Endothelial cell of umbilical vein (primary cell): ENCODE measurements around the gene KANSL1. TPM values are rescaled to one million over a fixed set of nuclear protein-coding genes. Genes with fewer than 3 reads are reported as not detected.
"Not testable (repeated sequence)": the region's sequence is repeated elsewhere in the genome, so short reads cannot be mapped to it uniquely, and the experiment has no call there.

Source experiments
- BruUV-seq: library from RNA; stranded (reverse); fragments of 400-500 nt; replicated peaks from 2 replicates; lab custom pipeline; 2021; lab: Mats Ljungman, UMichigan
- CTCF ChIA-PET: fragments of 300-600, 350-600 bp; sonication (Branson Sonifier 250); formaldehyde crosslinking; loops from one replicate; lab custom pipeline; 2021; ENCODE audit warnings: antibody characterized with exemption, inconsistent platforms; lab: Charles Lee
- POLR2A ChIA-PET: fragments of 300-600, 350-600 bp; sonication (Branson Sonifier 250); formaldehyde crosslinking; loops from one replicate; lab custom pipeline; 2021; ENCODE audit warnings: antibody characterized with exemption, inconsistent platforms; lab: Charles Lee
- DNase-seq: peaks from one replicate; pipeline ENCODE4 v3.0.0-alpha.2; 2011; ENCODE audit warnings: low read depth, low spot score
- FAIRE-seq: peaks from 2 replicates; lab custom pipeline; 2011; peaks lifted over from hg19 to GRCh38; lab: Jason Lieb, UNC
- H2AFZ ChIP-seq: 2 replicates; pipeline ENCODE4 v1.6.0; 2012; ENCODE audit warnings: low read depth, low read length, control low read depth, inconsistent platforms
- H3K27ac ChIP-seq: 2 replicates; pipeline ENCODE4 v1.5.1; 2011; ENCODE audit warnings: low read depth, mild to moderate bottlenecking, control low read depth, low read length, moderate library complexity; ENCODE audit not compliant: insufficient read depth
- H3K27me3 ChIP-seq, 2 experiments: 2 replicates each; pipeline versions ENCODE4 v1.6.0 to v1.6.1; 2011; ENCODE audit warnings: low read length in 2 of 2, mixed read lengths in 1 of 2; ENCODE audit not compliant: control insufficient read depth in 2 of 2, insufficient read depth in 2 of 2
- H3K36me3 ChIP-seq, 2 experiments: 2 replicates in 1 of 2; 3 replicates in 1 of 2; pipeline ENCODE4 v1.5.1; 2011; ENCODE audit warnings: low read length in 2 of 2, mild to moderate bottlenecking in 1 of 2, moderate library complexity in 1 of 2; ENCODE audit not compliant: control insufficient read depth in 2 of 2, insufficient read depth in 2 of 2; ENCODE audit errors: extremely low read depth in 1 of 2
- H3K4me1 ChIP-seq: 3 replicates; pipeline ENCODE4 v1.5.1; 2011; ENCODE audit warnings: mild to moderate bottlenecking, low read length; ENCODE audit not compliant: control insufficient read depth, insufficient read depth; ENCODE audit errors: extremely low read depth
- H3K4me2 ChIP-seq: 2 replicates; pipeline ENCODE4 v1.6.1; 2011; ENCODE audit warnings: low read length, control low read depth, mixed read lengths; ENCODE audit not compliant: insufficient read depth
- H3K4me3 ChIP-seq, 3 experiments: fragments of 200-600 bp in 1 of 3; sonication (generic), shearing (Covaris generic) in 1 of 3; replicated peaks in 1 of 3; 2 replicates each; pipeline ENCODE4 v1.5.1; 2011 to 2016; ENCODE audit warnings: control low read depth in 3 of 3, low read length in 3 of 3, mild to moderate bottlenecking in 2 of 3, inconsistent platforms in 1 of 3, low read depth in 1 of 3, moderate library complexity in 1 of 3; ENCODE audit not compliant: insufficient read depth in 1 of 3
- H3K79me2 ChIP-seq: 2 replicates; pipeline ENCODE4 v1.6.0; 2012; ENCODE audit warnings: low read length, inconsistent platforms; ENCODE audit not compliant: control insufficient read depth, insufficient read depth
- H3K9ac ChIP-seq: replicated peaks from 2 replicates; pipeline ENCODE3; 2011; ENCODE audit warnings: low read length, control low read depth; ENCODE audit not compliant: insufficient read depth; ENCODE audit errors: extremely low read depth
- H3K9me1 ChIP-seq: replicated peaks from 3 replicates; pipeline ENCODE4 v1.6.0; 2011; ENCODE audit warnings: mild to moderate bottlenecking, low read length; ENCODE audit not compliant: control insufficient read depth, insufficient read depth; ENCODE audit errors: extremely low read depth
- H3K9me3 ChIP-seq: replicated peaks from 2 replicates; pipeline ENCODE4 v1.5.1; 2012; ENCODE audit warnings: low read length, inconsistent platforms; ENCODE audit not compliant: control insufficient read depth, insufficient read depth
- H4K20me1 ChIP-seq: replicated peaks from 2 replicates; pipeline ENCODE3; 2011; ENCODE audit warnings: mild to moderate bottlenecking, low read length; ENCODE audit not compliant: control insufficient read depth, insufficient read depth; ENCODE audit errors: extremely low read depth
- EZH2 ChIP-seq: IDR thresholded peaks from 2 replicates; pipeline ENCODE4 v1.6.1; 2012; ENCODE audit warnings: borderline replicate concordance, low read depth, mild to moderate bottlenecking, moderate library complexity, low read length, inconsistent platforms; ENCODE audit not compliant: severe bottlenecking
- FOS ChIP-seq: IDR thresholded peaks from 2 replicates; pipeline ENCODE4 v1.6.1; 2011; ENCODE audit warnings: mild to moderate bottlenecking, low read length, moderate library complexity, borderline replicate concordance; ENCODE audit not compliant: insufficient read depth
- GATA2 ChIP-seq: IDR thresholded peaks from 2 replicates; pipeline ENCODE4 v1.7.0; 2011; ENCODE audit warnings: low read depth, mild to moderate bottlenecking, moderate library complexity, mixed read lengths, low read length; ENCODE audit not compliant: insufficient read length, insufficient read depth
- JUN ChIP-seq: IDR thresholded peaks from 2 replicates; pipeline ENCODE4 v1.6.1; 2011; ENCODE audit warnings: borderline replicate concordance, low read depth; ENCODE audit not compliant: insufficient read length, insufficient read depth
- MAX ChIP-seq: IDR thresholded peaks from 2 replicates; pipeline ENCODE4 v1.6.1; 2011; ENCODE audit not compliant: insufficient read depth, insufficient read length
- MYC ChIP-seq: IDR thresholded peaks from one replicate; pipeline ENCODE4 v1.6.1; 2011; ENCODE audit warnings: mild to moderate bottlenecking, low read depth, low read length
- POLR2A ChIP-seq: IDR thresholded peaks from 2 replicates; pipeline ENCODE4 v1.6.1; 2012; ENCODE audit warnings: low read depth, mild to moderate bottlenecking, control low read depth, low read length
- POLR2AphosphoS5 ChIP-seq: IDR thresholded peaks from 2 replicates; pipeline ENCODE4 v1.6.1; 2012; ENCODE audit warnings: low read depth, mild to moderate bottlenecking, control low read depth, low read length, moderate library complexity; ENCODE audit not compliant: insufficient read depth
- dilution Hi-C: fragments of 300-500 bp; cut with MboI; formaldehyde crosslinking; loops from one replicate; pipeline ENCODE4 v1.15.0; 2019; ENCODE audit warnings: low sequenced_read_pairs; ENCODE audit not compliant: extremely low pct_ligation_motif_present
- intact Hi-C: fragments of 100-400 bp; cut with micrococcal nuclease; formaldehyde crosslinking; loops from one replicate; pipeline ENCODE4 v1.10.0; 2022
- polyA plus RNA-seq, 4 experiments: library from polyadenylated mRNA; depleted of rRNA in 3 of 4; stranded (reverse) in 3 of 4; unstranded in 1 of 4; fragments of >200 nt; gene quantifications; 2 replicates each; pipeline versions ENCODE4 v1.2.1 to v1.2.3, GENCODE V29; 2011 to 2012; ENCODE audit warnings: missing spikeins in 1 of 4
- total RNA-seq: library from RNA; stranded (reverse); gene quantifications from 2 replicates; pipeline ENCODE4 v1.2.3, GENCODE V29; 2021
- TF ChIP-seq, protein P1 (sequence below), 2 donors: IDR thresholded peaks; 1 replicate in 1 of 2; 2 replicates in 1 of 2; pipeline ENCODE4 v1.5.1; 2011; ENCODE audit warnings: low read length in 2 of 2, mild to moderate bottlenecking in 2 of 2, moderate library complexity in 2 of 2, control low read depth in 1 of 2, inconsistent platforms in 1 of 2, low read depth in 1 of 2; ENCODE audit not compliant: insufficient read depth in 1 of 2; ENCODE audit errors: extremely low read depth in 1 of 2

Gene KANSL1
- total and polyA plus RNA-seq, 2 donors (not counting 3 experiments of a cell fraction or from before 2014, with no cell fraction given), result 29.1 to 74.0 TPM

DNA sequence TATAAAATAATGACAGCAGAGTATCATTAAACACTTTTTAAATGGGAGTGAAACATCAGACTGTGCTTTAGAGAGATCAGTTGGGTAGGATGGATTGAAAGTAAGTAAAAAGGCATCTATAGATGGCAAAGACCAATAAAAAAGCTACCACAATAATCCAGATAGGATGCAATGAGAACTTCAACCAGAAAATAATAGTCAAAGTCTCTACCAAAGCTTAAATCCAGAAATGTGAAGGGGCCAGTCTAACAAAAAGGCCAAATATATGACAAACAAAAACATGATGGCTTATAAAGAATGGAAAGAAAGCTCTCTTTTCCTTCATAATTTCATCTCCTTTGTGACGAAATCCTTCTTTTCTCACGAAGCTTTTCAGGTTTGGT, 12.3 kb downstream of the KANSL1 start:
- Histone ChIP-seq H4K20me1 (peaks cover 49% of the 10 kb centered on the region), H3K27me3 (no peaks in the 10 kb centered on the region), H3K4me2 (no peak overlapping the region), H3K79me2 (peaks cover 100% of the 10 kb centered on the region), H3K9ac (no peak overlapping the region), H3K4me1 (no peaks in the 10 kb centered on the region), H3K4me3 (no peak overlapping the region), H3K9me1 (no peaks in the 10 kb centered on the region), H3K36me3 (no peaks in the 10 kb centered on the region), H2AFZ (no peak overlapping the region), H3K27ac (no peak overlapping the region), H3K9me3 (no peaks in the 10 kb centered on the region)
- CTCF ChIA-PET, result interaction anchor here (1.0 to 1.7 kb wide), 4 partner anchors 9 to 137 kb away, joined by 3 to 11 read pairs (median 4); partner anchors contain the start of gene KANSL1
- FAIRE-seq, result no peak
- intact Hi-C loops, result no loop called here
- dilution Hi-C loops, result no loop called here
- DNase-seq, result no peak
- POLR2A ChIA-PET, result no interaction called here
- no TSS peak for BruUV-seq
- TF ChIP-seq FOS (no peak), GATA2 (no peak), POLR2AphosphoS5 (no peak), POLR2A (no peak), MAX (no peak), MYC (no peak), EZH2 (no peak), JUN (no peak)
- TF ChIP-seq, protein P1, sequence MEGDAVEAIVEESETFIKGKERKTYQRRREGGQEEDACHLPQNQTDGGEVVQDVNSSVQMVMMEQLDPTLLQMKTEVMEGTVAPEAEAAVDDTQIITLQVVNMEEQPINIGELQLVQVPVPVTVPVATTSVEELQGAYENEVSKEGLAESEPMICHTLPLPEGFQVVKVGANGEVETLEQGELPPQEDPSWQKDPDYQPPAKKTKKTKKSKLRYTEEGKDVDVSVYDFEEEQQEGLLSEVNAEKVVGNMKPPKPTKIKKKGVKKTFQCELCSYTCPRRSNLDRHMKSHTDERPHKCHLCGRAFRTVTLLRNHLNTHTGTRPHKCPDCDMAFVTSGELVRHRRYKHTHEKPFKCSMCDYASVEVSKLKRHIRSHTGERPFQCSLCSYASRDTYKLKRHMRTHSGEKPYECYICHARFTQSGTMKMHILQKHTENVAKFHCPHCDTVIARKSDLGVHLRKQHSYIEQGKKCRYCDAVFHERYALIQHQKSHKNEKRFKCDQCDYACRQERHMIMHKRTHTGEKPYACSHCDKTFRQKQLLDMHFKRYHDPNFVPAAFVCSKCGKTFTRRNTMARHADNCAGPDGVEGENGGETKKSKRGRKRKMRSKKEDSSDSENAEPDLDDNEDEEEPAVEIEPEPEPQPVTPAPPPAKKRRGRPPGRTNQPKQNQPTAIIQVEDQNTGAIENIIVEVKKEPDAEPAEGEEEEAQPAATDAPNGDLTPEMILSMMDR (IDR thresholded peaks at IDR 0.05; ENCODE audit: extremely low read depth in 1 of 2, insufficient read depth in 1 of 2, low read depth in 1 of 2, low read length in 2 of 2), result no peak

- BruUV-seq, H3K4me1 ChIP-seq, H3K9me3 ChIP-seq, POLR2A ChIA-PET, H3K36me3 ChIP-seq, FAIRE-seq, H2AFZ ChIP-seq, H3K27ac ChIP-seq, H3K4me3 ChIP-seq, H3K9ac ChIP-seq, H3K9me1 ChIP-seq, DNase-seq, intact Hi-C loops, H3K27me3 ChIP-seq, dilution Hi-C loops, H3K4me2 ChIP-seq: not testable (repeated sequence)
- Histone ChIP-seq H4K20me1 (peaks cover 52% of the 10 kb centered on the region), H3K79me2 (peaks cover 100% of the 10 kb centered on the region)
- CTCF ChIA-PET, result interaction anchor here (1.0 to 1.7 kb wide), 4 partner anchors 8 to 136 kb away, joined by 3 to 11 read pairs (median 4); partner anchors contain the start of gene KANSL1
Observed at GRCh38 chr17:46180185-46180891, 12.9 kb downstream of the KANSL1 start.
